ENCODE data around the gene SGTB.
"Not testable (repeated sequence)": the region's sequence is repeated elsewhere in the genome, so short reads cannot be mapped to it uniquely, and the experiment has no call there.

The SGTB gene

GRCh38 chr5:65734196-65734775 is 12.4 kb upstream of the SGTB start:
- DNase-seq (ENCODE audit: low read depth), result not testable (repeated sequence)

GRCh38 chr5:65732046-65732445 is 10.1 kb upstream of the SGTB start:
- not testable (repeated sequence) for DNase-seq (ENCODE audit: low read depth)

GRCh38 chr5:65730910-65731309 is 9.0 kb upstream of the SGTB start:
- no peak for DNase-seq (ENCODE audit: low read depth)

- DNase-seq (ENCODE audit: low read depth), result no peak
These were observed 6.3 kb upstream of the SGTB start for GRCh38 chr5:65728218-65728617.

GRCh38 chr5:65727491-65728156 is 5.7 kb upstream of the SGTB start:
- no peak for DNase-seq (ENCODE audit: low read depth)

GRCh38 chr5:65722575-65723403 is 880 bp upstream of the SGTB start:
- no peak for DNase-seq (ENCODE audit: low read depth)

- DNase-seq (ENCODE audit: low read depth), result no peak
These were observed 724 bp downstream of the SGTB start for GRCh38 chr5:65721050-65721719.

GRCh38 chr5:65718576-65719310 is 3.2 kb downstream of the SGTB start:
- no peak for DNase-seq (ENCODE audit: low read depth)

GRCh38 chr5:65708145-65708544 is 13.8 kb downstream of the SGTB start:
- no peak for DNase-seq (ENCODE audit: low read depth)

- DNase-seq (ENCODE audit: low read depth), result no peak
These were observed 14.2 kb downstream of the SGTB start for GRCh38 chr5:65707663-65708062.

GRCh38 chr5:65704621-65705239 is 17.2 kb downstream of the SGTB start:
- DNase-seq (ENCODE audit: low read depth), result no peak

GRCh38 chr5:65702036-65702435 is 19.9 kb downstream of the SGTB start:
- DNase-seq (ENCODE audit: low read depth), result no peak

GRCh38 chr5:65699338-65699737 is 22.6 kb downstream of the SGTB start:
- DNase-seq (ENCODE audit: low read depth), result no peak

- DNase-seq (ENCODE audit: low read depth), result no peak
These were observed 25.0 kb downstream of the SGTB start for GRCh38 chr5:65696892-65697291.

GRCh38 chr5:65695896-65696295 is 26.0 kb downstream of the SGTB start:
- no peak for DNase-seq (ENCODE audit: low read depth)

GRCh38 chr5:65695162-65695755 is 26.6 kb downstream of the SGTB start:
- no peak for DNase-seq (ENCODE audit: low read depth)

- no peak for DNase-seq (ENCODE audit: low read depth)
These were observed 28.8 kb downstream of the SGTB start for GRCh38 chr5:65693121-65693520.

- DNase-seq (ENCODE audit: low read depth), result no peak
These were observed 39.8 kb downstream of the SGTB start for GRCh38 chr5:65682148-65682547.

- DNase-seq (ENCODE audit: low read depth), result not testable (repeated sequence)
These were observed 45.9 kb downstream of the SGTB start for GRCh38 chr5:65676056-65676455.

GRCh38 chr5:65674749-65675148 is 47.2 kb downstream of the SGTB start:
- DNase-seq (ENCODE audit: low read depth), result no peak

- DNase-seq (ENCODE audit: low read depth), result no peak
These were observed 49.1 kb downstream of the SGTB start for GRCh38 chr5:65672796-65673195.
